ENCODE data around the gene RFX4.

RFX4 gene

GRCh38 chr12:106585105-106585520 lies 2.3 kb downstream of the RFX4 start:
- no peak overlapping the region for H3K4me3 ChIP-seq (ENCODE audit: low read depth, low read length)
- no peak for TF ChIP-seq CTCF (conservative IDR thresholded peaks at IDR 0.05; ENCODE audit: low read depth, low read length)
- DNase-seq (ENCODE audit: low read depth) = no peak

GRCh38 chr12:106585521-106586277 lies 2.9 kb downstream of the RFX4 start:
- TF ChIP-seq CTCF (conservative IDR thresholded peaks at IDR 0.05; ENCODE audit: low read depth, low read length) = no peak
- no peak overlapping the region for H3K4me3 ChIP-seq (ENCODE audit: low read depth, low read length)
- no peak for DNase-seq (ENCODE audit: low read depth)

DNA sequence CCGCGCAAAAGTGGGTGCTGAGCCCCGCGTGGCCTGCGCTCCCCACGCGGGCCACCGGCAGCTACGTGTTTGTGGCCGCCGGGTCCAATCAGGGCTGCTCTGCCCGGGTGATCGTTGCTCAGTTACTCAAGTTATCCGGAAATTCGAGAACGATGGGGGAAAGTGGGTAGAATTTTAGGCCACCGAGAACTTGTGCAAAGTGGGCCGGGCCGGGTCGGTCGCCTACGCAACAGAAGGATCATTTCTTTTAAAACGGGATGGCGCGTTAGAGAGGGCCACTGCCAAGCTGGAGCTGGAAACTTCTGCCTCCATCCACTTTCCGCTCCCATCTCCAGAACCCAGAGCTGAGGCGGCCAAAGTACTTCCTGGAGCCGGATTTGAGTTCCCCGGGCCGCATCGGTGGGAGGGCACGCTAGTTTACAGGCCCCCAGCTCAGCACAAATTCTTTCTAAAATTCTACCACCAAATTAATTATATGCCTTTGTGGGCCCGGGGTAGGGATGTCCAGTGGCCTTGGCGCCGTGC lies 3.5 kb downstream of the RFX4 start:
- H3K4me3 ChIP-seq (ENCODE audit: low read depth, low read length) = no peak overlapping the region
- TF ChIP-seq CTCF (conservative IDR thresholded peaks at IDR 0.05; ENCODE audit: low read depth, low read length) = no peak
- no peak for DNase-seq (ENCODE audit: low read depth)

GRCh38 chr12:106586803-106587684 lies 4.2 kb downstream of the RFX4 start:
- TF ChIP-seq CTCF (conservative IDR thresholded peaks at IDR 0.05; ENCODE audit: low read depth, low read length) = no peak
- DNase-seq (ENCODE audit: low read depth) = no peak
- H3K4me3 ChIP-seq (ENCODE audit: low read depth, low read length) = no peak overlapping the region

DNA sequence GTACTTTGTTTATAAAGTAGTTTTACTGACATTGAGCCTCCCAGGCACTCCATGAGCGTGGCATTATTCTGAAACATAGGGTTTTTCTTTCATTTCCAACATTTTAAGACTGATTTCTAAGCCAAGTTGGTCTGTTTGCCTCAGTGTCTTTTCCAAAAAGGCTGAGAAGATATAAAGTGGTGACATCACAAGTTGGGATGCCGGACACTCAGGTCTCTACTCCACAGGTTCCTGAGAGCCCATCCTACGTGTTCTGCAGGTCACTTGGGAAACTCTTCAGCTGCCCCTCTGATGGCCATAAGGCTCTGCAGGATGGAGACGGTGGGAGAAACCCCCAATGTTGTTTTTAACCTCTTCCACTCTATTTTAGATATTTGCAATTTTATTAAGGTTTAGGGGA lies 6.0 kb downstream of the RFX4 start:
- no peak overlapping the region for H3K4me3 ChIP-seq (ENCODE audit: low read depth, low read length)
- no peak for DNase-seq (ENCODE audit: low read depth)
- TF ChIP-seq CTCF (conservative IDR thresholded peaks at IDR 0.05; ENCODE audit: low read depth, low read length) = no peak

DNA sequence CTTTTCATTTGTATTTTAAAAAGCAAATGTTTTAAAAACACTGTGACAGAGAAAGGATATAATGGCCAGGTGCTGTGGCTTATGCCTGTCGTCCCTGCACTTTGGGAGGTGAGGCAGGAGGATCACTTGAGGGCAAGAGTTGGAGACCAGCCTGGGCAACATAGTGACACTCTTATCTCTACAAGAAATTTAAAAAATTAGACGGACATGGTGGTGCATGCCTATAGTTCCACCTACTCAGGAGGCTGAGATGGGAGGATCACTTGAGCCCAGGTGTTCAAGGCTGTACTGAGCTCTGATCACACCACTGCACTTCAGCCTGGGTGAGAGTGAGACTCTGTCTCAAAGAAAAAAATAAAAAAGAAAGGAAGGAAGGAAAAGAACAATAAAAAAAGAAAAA lies 7.8 kb downstream of the RFX4 start:
- H3K4me3 ChIP-seq (ENCODE audit: low read depth, low read length) = no peak overlapping the region
- no peak for TF ChIP-seq CTCF (conservative IDR thresholded peaks at IDR 0.05; ENCODE audit: low read depth, low read length)
- no peak for DNase-seq (ENCODE audit: low read depth)
